NB4 (cell line): ENCODE data around the gene SSPN.

Experiments
- CTCF ChIP-seq: IDR thresholded peaks from one replicate; pipeline ENCODE4 v1.5.1; 2012; ENCODE audit warnings: low read depth, low read length
- MYC ChIP-seq: IDR thresholded peaks from 2 replicates; pipeline ENCODE4 v1.6.1; 2011; ENCODE audit warnings: low read depth, low read length

- TF ChIP-seq CTCF (no peak), MYC (no peak)
These were observed 33.2 kb upstream of the SSPN start for GRCh38 chr12:26162174-26162573.
